Kasumi-1 (cell line): Measurements from ENCODE around the gene LAPTM5.
"Not testable (repeated sequence)": the region's sequence is repeated elsewhere in the genome, so short reads cannot be mapped to it uniquely, and the experiment has no call there.

ENCODE experiments used
- DNase-seq, 2 experiments: peaks; one replicate each; lab custom pipeline; 2025; lab: John Stamatoyannopoulos, UW

LAPTM5 gene

GRCh38 chr1:30693822-30694221 is 63.8 kb downstream of the LAPTM5 start:
- DNase-seq: no peak

DNA sequence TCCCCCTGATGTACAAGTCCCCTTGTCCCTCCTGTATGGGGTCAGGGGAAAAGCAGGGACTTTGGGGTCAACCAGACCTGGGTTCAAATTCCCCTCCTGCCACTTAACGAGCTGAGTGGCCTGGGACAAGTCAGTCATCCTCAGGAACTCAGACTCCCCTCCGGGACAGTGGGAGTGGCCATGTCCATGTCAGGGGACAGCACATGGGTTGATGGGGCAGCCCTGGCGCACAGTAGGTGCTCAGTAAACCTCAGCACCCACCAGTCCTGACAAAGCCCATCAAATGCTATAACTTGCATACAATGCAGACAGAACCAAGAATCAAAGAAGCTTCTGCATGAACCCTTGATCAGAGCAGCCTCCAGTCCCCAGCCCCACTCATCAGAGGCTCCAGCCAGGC is 64.2 kb downstream of the LAPTM5 start:
- DNase-seq: no peak

DNA sequence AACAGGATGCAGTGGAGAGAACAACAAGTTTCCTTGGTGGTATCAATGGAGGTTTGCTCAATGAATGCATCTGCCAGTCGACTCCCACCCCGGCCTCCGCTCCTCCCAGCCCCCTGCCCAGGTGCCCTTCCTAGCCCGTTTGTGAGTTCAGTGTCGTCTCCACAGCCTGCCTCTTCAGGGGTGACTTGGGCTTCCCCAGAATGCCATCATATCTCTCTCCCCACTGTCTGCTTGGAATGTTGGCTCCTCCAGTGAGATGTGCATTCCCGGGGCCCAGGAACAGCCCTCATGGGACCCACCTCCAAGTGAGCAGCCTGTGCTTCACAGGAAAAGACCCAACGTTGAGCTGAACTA is 64.6 kb downstream of the LAPTM5 start:
- DNase-seq: no peak

- no peak for DNase-seq
These were observed 65.2 kb downstream of the LAPTM5 start for GRCh38 chr1:30692201-30692947.

GRCh38 chr1:30691480-30691879 is 66.1 kb downstream of the LAPTM5 start:
- DNase-seq: no peak

DNA sequence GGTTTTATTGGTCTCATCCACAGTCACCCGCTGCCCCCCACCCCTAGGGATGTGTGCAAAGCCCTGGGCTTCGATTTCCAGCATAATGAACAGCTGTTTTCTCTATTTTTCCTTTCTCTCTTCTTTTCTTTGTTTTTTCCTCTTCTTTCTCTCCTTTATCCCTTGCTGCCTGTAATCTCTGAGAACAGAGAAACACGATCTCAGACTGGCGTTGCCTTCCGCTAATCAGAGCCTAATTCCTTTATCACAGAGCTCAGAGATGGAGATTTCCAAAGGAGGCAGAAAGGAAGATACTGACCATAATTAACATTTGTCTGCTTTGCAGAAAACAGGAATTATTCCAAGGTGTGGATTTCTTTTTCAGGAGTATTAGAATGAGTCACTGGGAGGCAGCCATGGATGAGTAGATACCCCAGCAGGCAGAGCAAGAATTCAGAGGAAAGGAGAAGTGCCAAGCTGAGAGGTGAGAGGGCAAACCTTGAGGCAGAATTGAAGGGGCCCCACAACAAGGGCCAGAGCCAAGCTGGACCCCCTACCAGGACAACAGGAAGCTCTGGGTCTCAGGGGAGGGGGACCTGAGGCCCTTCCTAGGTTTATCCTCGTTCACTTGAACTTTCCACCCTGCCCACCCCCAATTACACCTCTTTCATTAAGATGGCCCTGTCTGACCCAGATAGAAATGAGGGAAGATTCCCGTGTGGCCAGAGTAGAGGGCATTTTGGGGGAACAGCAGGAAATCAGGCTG is 67.5 kb downstream of the LAPTM5 start:
- no peak for DNase-seq

GRCh38 chr1:30688920-30689794 is 68.4 kb downstream of the LAPTM5 start:
- no peak for DNase-seq

DNA sequence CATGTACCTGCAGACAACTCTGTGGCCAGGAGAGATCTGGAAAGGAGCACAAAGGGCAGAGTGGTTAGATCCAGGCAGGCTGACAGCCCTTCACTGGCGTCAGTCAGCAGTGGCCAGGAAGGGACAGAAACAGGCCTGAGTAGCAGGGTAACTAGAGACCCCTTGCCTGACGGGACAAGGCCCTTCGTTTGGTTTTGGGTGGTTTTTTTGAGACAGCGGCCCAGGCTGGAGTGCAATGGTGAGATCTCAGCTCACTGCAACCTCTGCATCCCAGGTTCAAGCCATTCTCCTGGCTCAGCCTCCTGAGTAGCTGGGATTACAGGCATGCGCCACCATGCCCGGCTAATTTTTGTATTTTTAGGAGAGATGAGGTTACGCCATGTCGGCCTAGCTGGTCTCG is 69.1 kb downstream of the LAPTM5 start:
- DNase-seq: not testable (repeated sequence)

GRCh38 chr1:30687886-30688285 is 69.7 kb downstream of the LAPTM5 start:
- no peak for DNase-seq

DNA sequence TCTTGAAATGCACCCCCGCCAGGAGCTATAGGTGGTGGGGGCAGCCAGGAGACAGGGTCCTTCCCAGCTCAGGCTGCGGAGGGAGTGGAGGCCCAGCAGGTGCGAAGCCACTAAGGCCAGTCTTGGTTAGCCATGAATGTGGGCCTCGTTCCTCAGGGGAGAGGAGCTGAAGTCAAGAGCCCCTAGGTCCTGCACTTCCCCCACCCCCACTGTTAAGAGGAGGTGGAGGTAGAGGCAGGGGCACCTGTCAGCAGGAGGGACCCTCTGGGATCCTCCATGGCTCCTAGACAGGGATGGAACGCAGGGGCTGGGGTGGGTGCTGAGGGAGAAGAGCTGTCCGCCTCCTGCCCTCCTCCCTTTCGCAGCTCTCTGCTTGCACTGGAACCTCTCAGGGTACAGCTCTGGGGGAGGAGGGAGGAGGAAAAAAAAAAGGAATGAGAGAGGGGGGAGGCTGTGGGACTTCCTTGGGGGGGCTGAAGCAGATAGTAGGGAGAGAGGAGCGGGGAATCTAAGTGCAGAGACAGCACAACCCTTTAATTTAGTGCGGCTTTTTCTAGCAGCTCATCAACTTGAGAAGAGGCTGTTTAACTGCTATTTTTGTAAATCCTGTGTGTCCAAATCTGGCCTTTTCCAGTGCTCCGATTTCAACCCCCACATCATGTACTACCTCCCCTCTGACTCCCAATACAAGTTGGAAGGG is 71.2 kb downstream of the LAPTM5 start:
- DNase-seq: no peak

GRCh38 chr1:30685796-30686165 is 71.8 kb downstream of the LAPTM5 start:
- DNase-seq: no peak

GRCh38 chr1:30684881-30685795 is 72.4 kb downstream of the LAPTM5 start:
- DNase-seq: no peak

GRCh38 chr1:30684259-30684658 is 73.3 kb downstream of the LAPTM5 start:
- DNase-seq: no peak

- DNase-seq: no peak
These were observed 73.9 kb downstream of the LAPTM5 start for GRCh38 chr1:30683699-30684098.
